HG02623 (cell line): Measurements from ENCODE around the gene DEFB125.

Experiments
- ATAC-seq: cut with Tn5 transposase; IDR thresholded peaks from one replicate; pipeline ENCODE4 v1.9.1; 2021; ENCODE audit warnings: moderate library complexity; ENCODE audit not compliant: unreplicated experiment

DEFB125 gene

DNA sequence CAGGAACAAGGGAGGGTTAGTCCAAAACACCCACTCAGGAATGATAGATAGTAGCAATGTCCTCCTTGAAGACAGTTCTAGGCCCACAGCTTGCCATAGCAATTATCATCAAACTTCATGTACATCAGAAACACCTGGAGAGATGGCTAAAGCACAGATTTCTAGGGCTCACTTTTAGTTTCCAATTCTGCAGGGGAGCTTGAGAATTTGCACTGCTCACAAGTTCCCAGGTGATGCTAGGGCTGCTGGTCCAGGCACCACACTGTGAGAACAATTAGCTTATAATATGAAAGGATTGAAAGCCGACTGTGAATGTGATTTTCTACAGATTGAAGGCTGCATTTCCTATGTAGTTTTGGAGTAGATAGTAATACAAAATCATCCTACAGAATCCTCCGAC, 58.4 kb downstream of the DEFB125 start:
- no peak for ATAC-seq
